Chondrocyte (in vitro differentiated cells): Measurements from ENCODE around the gene DENND4A. TPM values are rescaled to one million over a fixed set of nuclear protein-coding genes. Genes with fewer than 3 reads are reported as not detected.

Source experiments
- DNase-seq: peaks from one replicate; pipeline ENCODE4 v3.0.0; 2021; ENCODE audit warnings: mixed read lengths, low spot score
- H3K27ac Mint-ChIP-seq: one replicate; pipeline ENCODE4 v1.8.0; 2021; ENCODE audit warnings: mild to moderate bottlenecking, moderate library complexity, mixed read lengths; ENCODE audit not compliant: unreplicated experiment
- H3K27me3 Mint-ChIP-seq: 2 replicates; pipeline ENCODE4 v1.8.0; 2021; ENCODE audit warnings: low read depth, mixed read lengths
- H3K36me3 Mint-ChIP-seq: 2 replicates; pipeline ENCODE4 v1.8.0; 2021; ENCODE audit warnings: low read depth, mixed read lengths
- H3K4me1 Mint-ChIP-seq: 2 replicates; pipeline ENCODE4 v1.8.0; 2021; ENCODE audit warnings: low read depth, mild to moderate bottlenecking, mixed read lengths
- H3K4me3 Mint-ChIP-seq: one replicate; pipeline ENCODE4 v1.8.0; 2021; ENCODE audit warnings: mild to moderate bottlenecking, moderate library complexity, mixed read lengths; ENCODE audit not compliant: unreplicated experiment
- H3K9me3 Mint-ChIP-seq: 2 replicates; pipeline ENCODE4 v1.8.0; 2021; ENCODE audit warnings: low read depth, mixed read lengths
- CTCF ChIP-seq: fragments of 200-600 bp; sonication (generic); IDR thresholded peaks from 2 replicates; pipeline ENCODE4 v1.5.0; 2021; ENCODE audit warnings: antibody characterized with exemption, mild to moderate bottlenecking, moderate library complexity
- total RNA-seq: library from RNA; stranded (reverse); gene quantifications from 3 replicates; pipeline ENCODE4 v1.2.1, GENCODE V29; 2021

DENND4A gene
- total RNA-seq, 1 donor from 2014 or later = 9.7 TPM

- peaks cover 25% of the 10 kb centered on the region for H3K4me1 Mint-ChIP-seq
- no peaks in the 10 kb centered on the region for H3K9me3 Mint-ChIP-seq
- no peak overlapping the region for H3K27ac Mint-ChIP-seq
- no peak for DNase-seq
- TF ChIP-seq CTCF = no peak
- H3K27me3 Mint-ChIP-seq = no peaks in the 10 kb centered on the region
- peaks cover 14% of the 10 kb centered on the region for H3K36me3 Mint-ChIP-seq
- H3K4me3 Mint-ChIP-seq = no peak overlapping the region
Measured at GRCh38 chr15:65650312-65651041, 141.6 kb downstream of the DENND4A start.

- Mint-ChIP-seq H3K27me3 (no peaks in the 10 kb centered on the region), H3K9me3 (no peaks in the 10 kb centered on the region), H3K36me3 (peaks cover 6% of the 10 kb centered on the region), H3K4me3 (no peak overlapping the region), H3K4me1 (peaks cover 10% of the 10 kb centered on the region), H3K27ac (peak overlapping the region; percentile 3)
- DNase-seq = no peak
- no peak for TF ChIP-seq CTCF
Measured at GRCh38 chr15:65646486-65646885, 145.6 kb downstream of the DENND4A start.

GRCh38 chr15:65645392-65645791 is 146.7 kb downstream of the DENND4A start:
- Mint-ChIP-seq H3K9me3 (no peaks in the 10 kb centered on the region), H3K4me1 (peaks cover 10% of the 10 kb centered on the region), H3K36me3 (peaks cover 3% of the 10 kb centered on the region), H3K27me3 (no peaks in the 10 kb centered on the region), H3K4me3 (no peak overlapping the region), H3K27ac (no peak overlapping the region)
- TF ChIP-seq CTCF = no peak
- no peak for DNase-seq

GRCh38 chr15:65644282-65644681 is 147.8 kb downstream of the DENND4A start:
- Mint-ChIP-seq H3K36me3 (no peaks in the 10 kb centered on the region), H3K9me3 (no peaks in the 10 kb centered on the region), H3K4me1 (peaks cover 10% of the 10 kb centered on the region), H3K27ac (no peak overlapping the region), H3K4me3 (no peak overlapping the region), H3K27me3 (no peaks in the 10 kb centered on the region)
- no peak for TF ChIP-seq CTCF
- DNase-seq = no peak

DNA sequence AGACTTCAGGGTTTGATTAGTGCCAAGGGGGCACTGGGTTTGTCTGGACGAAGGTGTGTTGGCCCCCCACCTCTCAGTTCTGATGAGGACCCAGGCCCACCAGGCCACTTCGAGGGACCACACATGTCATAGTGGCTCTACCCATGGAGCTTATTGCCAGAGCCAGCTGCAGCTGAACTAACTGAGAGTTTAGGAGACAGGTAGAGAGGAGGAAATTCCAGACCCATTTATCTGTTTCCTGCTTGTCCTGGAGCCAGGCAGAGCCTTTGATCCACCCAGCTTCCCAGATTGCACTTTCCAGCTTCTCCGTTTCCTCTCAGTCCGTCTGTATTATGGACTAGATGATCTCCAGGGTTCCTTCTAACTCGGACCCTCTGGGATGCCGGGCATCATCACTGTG is 149.5 kb downstream of the DENND4A start:
- Mint-ChIP-seq H3K27me3 (no peaks in the 10 kb centered on the region), H3K4me1 (peaks cover 16% of the 10 kb centered on the region), H3K4me3 (no peak overlapping the region), H3K36me3 (no peaks in the 10 kb centered on the region), H3K9me3 (no peaks in the 10 kb centered on the region), H3K27ac (no peak overlapping the region)
- DNase-seq = no peak
- no peak for TF ChIP-seq CTCF
